Neural progenitor cell (in vitro differentiated cells): Measurements from ENCODE around the gene NDFIP1. TPM values are rescaled to one million over a fixed set of nuclear protein-coding genes. Genes with fewer than 3 reads are reported as not detected.

Experiments
- DNase-seq: peaks from one replicate; pipeline ENCODE4 v3.0.0-alpha.2; 2016; ENCODE audit warnings: low spot score
- H2AFZ ChIP-seq: fragments of 200-600 bp; sonication (generic); replicated peaks from 2 replicates; pipeline ENCODE4 v1.6.1; 2016; ENCODE audit warnings: antibody characterized with exemption
- H3F3A ChIP-seq: fragments of 200-600 bp; sonication (generic); 2 replicates; pipeline ENCODE4 v1.6.1; 2016; ENCODE audit warnings: antibody characterized with exemption, low read depth
- H3K27ac ChIP-seq: fragments of 200-600 bp; sonication (generic); 2 replicates; pipeline ENCODE4 v1.5.1; 2016; ENCODE audit warnings: mild to moderate bottlenecking
- H3K27me3 ChIP-seq: fragments of 200-600 bp; sonication (generic); 2 replicates; pipeline ENCODE4 v1.6.1; 2016; ENCODE audit warnings: mild to moderate bottlenecking, moderate library complexity
- H3K36me3 ChIP-seq: fragments of 200-600 bp; sonication (generic); 2 replicates; pipeline ENCODE4 v1.5.1; 2016
- H3K4me1 ChIP-seq: fragments of 200-600 bp; sonication (generic); 2 replicates; pipeline ENCODE4 v1.6.1; 2016; ENCODE audit warnings: mixed run types
- H3K4me2 ChIP-seq: fragments of 200-600 bp; sonication (generic); 2 replicates; pipeline ENCODE4 v1.6.1; 2016
- H3K4me3 ChIP-seq: fragments of 200-600 bp; sonication (generic); 2 replicates; pipeline ENCODE4 v1.5.1; 2016
- H3K79me2 ChIP-seq: fragments of 200-600 bp; sonication (generic); 2 replicates; pipeline ENCODE4 v1.6.1; 2016; ENCODE audit warnings: low read depth
- H3K9ac ChIP-seq: fragments of 200-600 bp; sonication (generic); 2 replicates; pipeline ENCODE4 v1.6.1; 2016
- H3K9me3 ChIP-seq: fragments of 200-600 bp; sonication (generic); 2 replicates; pipeline ENCODE4 v1.5.1; 2016; ENCODE audit warnings: low read depth
- H4K20me1 ChIP-seq: fragments of 200-600 bp; sonication (generic); 2 replicates; pipeline ENCODE4 v1.6.1; 2016; ENCODE audit warnings: low read depth
- H3K27ac Mint-ChIP-seq: 3 replicates; pipeline ENCODE4 v1.8.0; 2021; ENCODE audit warnings: mixed read lengths
- H3K27me3 Mint-ChIP-seq: 2 replicates; pipeline ENCODE4 v1.8.0; 2022; ENCODE audit warnings: low read depth, mild to moderate bottlenecking, inconsistent platforms, moderate library complexity, mixed read lengths; ENCODE audit not compliant: insufficient read depth
- H3K36me3 Mint-ChIP-seq: 3 replicates; pipeline ENCODE4 v1.8.0; 2021; ENCODE audit warnings: mixed read lengths
- H3K4me1 Mint-ChIP-seq: 3 replicates; pipeline ENCODE4 v1.8.0; 2021; ENCODE audit warnings: mixed read lengths
- H3K4me3 Mint-ChIP-seq: 3 replicates; pipeline ENCODE4 v1.8.0; 2021; ENCODE audit warnings: mild to moderate bottlenecking, moderate library complexity, mixed read lengths
- H3K9me3 Mint-ChIP-seq: 3 replicates; pipeline ENCODE4 v1.8.0; 2020; ENCODE audit warnings: mixed read lengths
- EZH2 ChIP-seq: fragments of 200-600 bp; sonication (generic); IDR thresholded peaks from 2 replicates; pipeline ENCODE4 v1.6.1; 2017; ENCODE audit warnings: antibody characterized with exemption, mild to moderate bottlenecking, moderate library complexity
- EZH2phosphoT487 ChIP-seq: fragments of 200-600 bp; sonication (generic); IDR thresholded peaks from 2 replicates; pipeline ENCODE4 v1.6.1; 2017; ENCODE audit warnings: antibody characterized with exemption
- total RNA-seq: library from RNA; depleted of rRNA; stranded (reverse); fragments of >200 nt; gene quantifications from 2 replicates; pipeline ENCODE4 v1.2.3, GENCODE V29; 2015; ENCODE audit warnings: low replicate concordance
- TF ChIP-seq, protein P1 (sequence below): fragments of 200-600 bp; sonication (generic); IDR thresholded peaks from 2 replicates; pipeline ENCODE4 v1.5.1; 2017; ENCODE audit warnings: antibody characterized with exemption, mild to moderate bottlenecking

NDFIP1 gene
- total RNA-seq, 1 donor from 2014 or later, result 39.4 TPM

DNA sequence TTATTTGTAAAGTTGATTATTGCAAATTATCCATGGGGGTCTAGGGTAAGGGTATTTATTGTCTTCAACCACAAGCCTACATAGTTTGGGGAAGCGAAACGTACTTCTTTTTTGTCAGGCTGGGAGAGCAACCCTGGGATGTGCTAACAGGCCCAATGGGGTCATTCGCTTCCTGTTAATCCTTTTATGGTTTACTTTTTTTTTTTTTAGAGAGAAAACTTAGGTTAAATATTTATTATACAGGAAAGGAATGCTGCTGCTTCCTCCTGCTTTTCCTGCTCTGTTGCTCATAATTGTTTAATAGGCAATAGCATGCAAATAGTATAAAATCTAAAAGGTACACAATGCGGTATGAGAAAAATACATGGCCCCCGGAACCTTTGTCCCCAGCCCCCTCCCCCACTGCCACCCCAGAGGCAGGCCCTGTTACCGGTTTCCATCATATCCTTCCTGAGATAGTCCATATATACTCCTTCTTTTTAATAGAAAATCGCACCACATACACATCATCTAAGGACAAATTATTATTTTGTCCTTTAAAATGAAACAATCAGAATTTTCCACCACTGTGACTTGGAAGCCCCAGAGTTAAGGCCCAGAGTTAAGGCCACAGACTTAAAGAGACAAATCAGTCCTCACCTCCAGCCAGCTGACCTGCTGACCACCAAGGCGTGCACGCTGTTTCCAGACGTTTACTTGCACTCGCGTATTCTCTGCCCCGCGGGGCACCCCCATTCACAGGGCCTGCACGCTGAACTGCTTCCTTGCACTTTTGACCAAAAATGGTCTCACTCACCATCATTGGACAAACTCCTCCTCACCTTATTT lies 83.9 kb downstream of the NDFIP1 start:
- TF ChIP-seq, protein P1, sequence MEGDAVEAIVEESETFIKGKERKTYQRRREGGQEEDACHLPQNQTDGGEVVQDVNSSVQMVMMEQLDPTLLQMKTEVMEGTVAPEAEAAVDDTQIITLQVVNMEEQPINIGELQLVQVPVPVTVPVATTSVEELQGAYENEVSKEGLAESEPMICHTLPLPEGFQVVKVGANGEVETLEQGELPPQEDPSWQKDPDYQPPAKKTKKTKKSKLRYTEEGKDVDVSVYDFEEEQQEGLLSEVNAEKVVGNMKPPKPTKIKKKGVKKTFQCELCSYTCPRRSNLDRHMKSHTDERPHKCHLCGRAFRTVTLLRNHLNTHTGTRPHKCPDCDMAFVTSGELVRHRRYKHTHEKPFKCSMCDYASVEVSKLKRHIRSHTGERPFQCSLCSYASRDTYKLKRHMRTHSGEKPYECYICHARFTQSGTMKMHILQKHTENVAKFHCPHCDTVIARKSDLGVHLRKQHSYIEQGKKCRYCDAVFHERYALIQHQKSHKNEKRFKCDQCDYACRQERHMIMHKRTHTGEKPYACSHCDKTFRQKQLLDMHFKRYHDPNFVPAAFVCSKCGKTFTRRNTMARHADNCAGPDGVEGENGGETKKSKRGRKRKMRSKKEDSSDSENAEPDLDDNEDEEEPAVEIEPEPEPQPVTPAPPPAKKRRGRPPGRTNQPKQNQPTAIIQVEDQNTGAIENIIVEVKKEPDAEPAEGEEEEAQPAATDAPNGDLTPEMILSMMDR, result no peak
- TF ChIP-seq EZH2phosphoT487, result no peak
- TF ChIP-seq EZH2, result no peak

DNA sequence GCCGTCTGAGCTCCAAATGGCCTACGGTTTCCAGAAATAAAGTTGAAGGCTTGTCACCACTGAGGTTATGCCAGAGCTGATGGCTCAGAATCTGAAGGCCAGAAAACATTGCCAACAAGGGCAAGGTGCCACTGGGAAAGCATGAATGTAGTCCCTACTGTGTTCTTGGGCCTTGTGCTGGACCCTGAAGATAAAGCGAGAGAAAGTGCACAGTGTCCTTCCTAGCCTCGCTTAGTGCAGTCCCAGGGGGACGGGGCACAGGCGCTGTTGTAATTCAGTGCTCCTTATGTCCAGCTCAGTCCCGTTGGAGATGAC lies 84.5 kb downstream of the NDFIP1 start:
- Histone ChIP-seq H3K4me2 (no peak overlapping the region), H3K79me2 (no peaks in the 10 kb centered on the region), H3K4me1 (peaks cover 8% of the 10 kb centered on the region), H3K27ac (no peak overlapping the region), H4K20me1 (no peaks in the 10 kb centered on the region), H3K9ac (no peak overlapping the region), H3F3A (no peaks in the 10 kb centered on the region), H3K27me3 (no peaks in the 10 kb centered on the region), H2AFZ (no peak overlapping the region), H3K9me3 (no peaks in the 10 kb centered on the region), H3K36me3 (no peaks in the 10 kb centered on the region), H3K4me3 (no peak overlapping the region)
- H3K27ac Mint-ChIP-seq, result no peak overlapping the region
- peaks cover 20% of the 10 kb centered on the region for H3K4me1 Mint-ChIP-seq
- peaks cover 4% of the 10 kb centered on the region for H3K27me3 Mint-ChIP-seq
- peaks cover 4% of the 10 kb centered on the region for H3K9me3 Mint-ChIP-seq
- peaks cover 1% of the 10 kb centered on the region for H3K36me3 Mint-ChIP-seq
- TF ChIP-seq EZH2phosphoT487 (no peak), EZH2 (no peak)
- TF ChIP-seq, protein P1, result no peak
- DNase-seq, result no peak
- H3K4me3 Mint-ChIP-seq, result no peak overlapping the region

More for the DNA sequence above, 83.9 kb downstream of the NDFIP1 start:
- Histone ChIP-seq H3K79me2 (no peaks in the 10 kb centered on the region), H3K9me3 (no peaks in the 10 kb centered on the region), H3K4me2 (no peak overlapping the region), H3K36me3 (no peaks in the 10 kb centered on the region), H3K4me1 (peaks cover 8% of the 10 kb centered on the region), H3K9ac (no peak overlapping the region), H3K4me3 (no peak overlapping the region), H3K27ac (no peak overlapping the region), H3F3A (no peaks in the 10 kb centered on the region), H3K27me3 (no peaks in the 10 kb centered on the region), H2AFZ (peak overlapping the region; percentile 92), H4K20me1 (no peaks in the 10 kb centered on the region)
- Mint-ChIP-seq H3K27me3 (peaks cover 4% of the 10 kb centered on the region), H3K36me3 (peaks cover under 1% of the 10 kb centered on the region), H3K27ac (no peak overlapping the region), H3K9me3 (peaks cover 2% of the 10 kb centered on the region), H3K4me1 (peaks cover 22% of the 10 kb centered on the region), H3K4me3 (no peak overlapping the region)
- no peak for DNase-seq

DNA sequence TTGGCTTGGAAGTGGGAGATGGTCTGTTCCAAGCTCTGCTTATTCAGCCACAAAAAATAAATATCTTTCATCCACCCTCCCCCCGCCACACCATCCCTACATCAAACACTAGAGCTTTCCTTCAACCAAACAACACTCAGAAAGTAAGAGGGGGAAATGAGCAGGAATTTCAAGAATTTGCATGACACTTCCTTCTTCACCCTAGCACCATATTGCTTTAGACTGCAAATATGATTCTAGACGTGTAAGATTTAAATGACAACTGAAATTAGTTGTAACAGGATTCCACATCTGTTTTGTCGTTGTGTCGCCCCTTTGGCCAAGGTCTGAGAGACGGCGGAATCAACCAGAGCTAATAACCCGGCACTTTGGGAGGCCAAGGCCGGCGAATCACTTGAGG lies 88.5 kb downstream of the NDFIP1 start:
- Mint-ChIP-seq H3K4me1 (peaks cover 7% of the 10 kb centered on the region), H3K9me3 (peaks cover 6% of the 10 kb centered on the region), H3K27ac (no peak overlapping the region), H3K36me3 (peaks cover 1% of the 10 kb centered on the region), H3K27me3 (no peaks in the 10 kb centered on the region), H3K4me3 (no peak overlapping the region)
- Histone ChIP-seq H3F3A (no peaks in the 10 kb centered on the region), H3K4me1 (peaks cover 6% of the 10 kb centered on the region), H3K79me2 (no peaks in the 10 kb centered on the region), H3K9ac (no peak overlapping the region), H3K27ac (no peak overlapping the region), H3K27me3 (no peaks in the 10 kb centered on the region), H2AFZ (no peak overlapping the region), H3K9me3 (no peaks in the 10 kb centered on the region), H3K36me3 (no peaks in the 10 kb centered on the region), H4K20me1 (no peaks in the 10 kb centered on the region), H3K4me2 (no peak overlapping the region), H3K4me3 (no peak overlapping the region)
- TF ChIP-seq EZH2 (no peak), EZH2phosphoT487 (no peak)
- TF ChIP-seq, protein P1, result no peak
- DNase-seq, result no peak
